ENCODE results near the gene UBE2Q2.
A peak's percentile ranks its signal among the peaks of the same experiment; 100 is the strongest.
"Not testable (repeated sequence)": the region's sequence is repeated elsewhere in the genome, so short reads cannot be mapped to it uniquely, and the experiment has no call there.

The UBE2Q2 gene

DNA sequence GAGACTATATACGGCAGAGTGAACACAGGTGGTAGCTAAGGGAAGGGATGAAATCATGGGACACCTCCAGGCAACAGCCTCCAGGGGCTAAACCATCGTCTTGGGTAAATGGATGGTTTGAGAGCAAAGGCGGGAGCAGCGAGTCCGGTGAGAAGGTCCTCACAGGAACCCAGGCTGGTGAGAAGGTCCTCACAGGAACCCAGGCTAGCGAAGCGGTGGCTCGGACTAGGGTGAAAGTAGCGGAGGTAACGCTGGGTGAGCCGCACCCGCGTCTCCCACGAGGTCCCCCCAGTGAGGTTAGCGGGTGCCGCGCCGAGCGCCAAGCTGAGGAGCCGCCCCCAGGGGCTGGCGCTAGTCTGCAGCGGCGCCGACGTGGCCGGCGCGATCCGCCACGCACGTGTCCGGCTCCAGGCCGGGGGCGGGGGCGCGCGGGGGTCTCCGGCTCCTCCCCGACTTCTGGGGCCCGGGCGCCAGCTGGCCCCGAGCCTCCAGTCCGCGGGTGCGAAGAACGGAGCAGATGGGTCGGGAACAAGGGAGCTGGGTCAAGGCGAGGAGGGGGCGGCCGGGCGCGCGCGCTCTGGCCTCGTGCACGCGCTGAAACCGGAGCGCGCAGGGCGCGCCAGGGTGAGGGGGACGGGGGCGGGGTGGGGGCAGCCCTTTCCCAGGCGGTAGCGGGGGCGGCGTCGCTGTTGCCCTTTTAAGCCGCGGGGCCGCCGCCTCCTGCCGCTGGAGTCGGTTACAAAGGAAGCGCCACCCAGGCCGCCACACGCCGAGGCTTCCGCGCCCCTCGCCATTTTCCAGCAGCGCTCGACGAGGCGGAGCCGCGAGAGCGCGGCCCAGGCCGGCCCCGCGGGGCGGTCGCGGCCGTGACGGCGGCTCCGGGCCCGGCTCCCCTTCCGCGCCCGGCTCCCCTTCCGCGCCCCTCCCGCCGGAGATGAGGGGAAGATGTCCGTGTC is at the start of gene UBE2Q2:
Gene UBE2Q2, plus strand, starts transcription at position 726 of the 956 bp plus-strand sequence. Its CDS starts 220 bp downstream, at position 946.
- peak; percentile 46 to 58 (median 48) for DNase-seq (ENCODE audit: low read depth in 2 of 3, low spot score in 1 of 3)

DNA sequence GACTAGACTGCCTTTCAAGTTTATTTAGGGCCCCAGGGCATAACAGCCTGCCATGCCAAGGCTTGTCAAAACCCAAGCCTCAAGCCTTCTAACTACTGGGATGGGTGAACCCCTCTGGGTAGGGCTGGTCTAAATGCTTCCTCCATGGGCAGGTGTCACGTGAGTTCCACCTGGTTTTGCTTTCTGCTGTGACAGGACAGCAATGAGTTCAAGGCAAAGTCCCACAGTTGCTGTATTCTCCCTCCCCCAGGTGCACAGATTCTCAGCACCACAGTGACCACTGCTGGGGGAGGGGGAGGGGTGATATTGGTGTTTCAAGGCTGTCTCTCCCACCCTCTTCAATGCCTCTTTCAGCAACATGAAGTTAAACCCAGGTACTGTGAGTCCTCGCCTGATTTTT is 46.9 kb upstream of the UBE2Q2 start:
- DNase-seq (ENCODE audit: low read depth in 2 of 3, low spot score in 1 of 3), result no peak

DNA sequence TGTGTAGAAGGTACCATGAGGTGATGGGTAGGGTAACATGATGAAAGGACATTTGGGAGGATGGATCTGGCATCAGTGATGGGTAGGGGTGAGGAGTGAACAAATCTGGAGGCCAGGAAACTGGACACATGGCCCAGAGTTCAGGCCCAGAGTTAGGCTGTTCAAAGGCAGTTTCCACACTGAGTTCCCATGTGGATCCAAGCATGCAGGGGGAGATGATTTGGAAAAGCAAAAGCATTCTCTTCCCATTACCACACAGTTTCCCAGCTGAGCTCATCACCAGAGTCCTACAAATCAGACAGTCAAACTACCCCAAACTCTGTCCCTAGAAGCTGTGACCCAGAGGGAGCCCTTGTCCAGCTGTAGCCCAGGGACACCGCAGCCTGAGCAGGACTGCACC is 46.1 kb upstream of the UBE2Q2 start:
- DNase-seq (ENCODE audit: low read depth in 2 of 3, low spot score in 1 of 3), result not testable (repeated sequence)

DNA sequence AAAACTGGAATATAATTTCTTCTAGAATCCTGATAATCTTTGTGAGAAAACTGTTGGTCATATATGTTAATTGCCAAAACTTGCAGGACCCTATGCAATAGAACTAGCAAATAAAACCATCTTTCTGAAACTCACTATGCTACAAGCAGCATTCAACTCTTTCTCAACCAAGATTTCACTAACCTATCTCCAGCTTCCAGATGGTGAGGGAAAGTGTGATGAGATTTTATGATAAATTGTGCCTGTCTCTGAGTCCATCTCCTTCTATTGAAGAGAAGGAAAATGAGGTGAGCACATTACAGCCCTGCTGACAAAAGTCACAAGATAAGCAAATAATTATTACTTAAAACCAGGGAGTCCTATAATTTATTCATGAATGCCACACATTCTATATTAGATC is 44.1 kb upstream of the UBE2Q2 start:
- DNase-seq (ENCODE audit: low read depth in 2 of 3, low spot score in 1 of 3), result no peak

DNA sequence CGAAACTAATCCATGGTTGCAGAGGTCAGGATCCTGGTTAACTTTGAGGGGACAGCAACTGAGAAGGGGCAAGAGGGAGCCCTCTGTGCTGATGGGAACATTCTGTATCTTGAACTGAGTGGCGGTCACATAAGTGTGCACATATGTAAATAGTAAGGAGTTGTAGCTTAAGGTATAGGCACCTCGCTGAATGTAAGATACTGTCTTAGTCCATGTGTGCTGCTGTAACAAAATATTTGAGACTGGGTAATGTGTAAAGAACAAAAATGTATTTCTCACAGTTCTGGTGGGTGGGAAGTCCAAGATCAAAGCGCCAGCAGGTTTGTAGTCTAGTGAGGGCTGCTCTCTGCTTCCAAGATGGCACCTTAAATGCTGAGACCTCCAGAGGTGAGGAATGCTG is 42.8 kb upstream of the UBE2Q2 start:
- DNase-seq (ENCODE audit: low read depth in 2 of 3, low spot score in 1 of 3), result not testable (repeated sequence)

DNA sequence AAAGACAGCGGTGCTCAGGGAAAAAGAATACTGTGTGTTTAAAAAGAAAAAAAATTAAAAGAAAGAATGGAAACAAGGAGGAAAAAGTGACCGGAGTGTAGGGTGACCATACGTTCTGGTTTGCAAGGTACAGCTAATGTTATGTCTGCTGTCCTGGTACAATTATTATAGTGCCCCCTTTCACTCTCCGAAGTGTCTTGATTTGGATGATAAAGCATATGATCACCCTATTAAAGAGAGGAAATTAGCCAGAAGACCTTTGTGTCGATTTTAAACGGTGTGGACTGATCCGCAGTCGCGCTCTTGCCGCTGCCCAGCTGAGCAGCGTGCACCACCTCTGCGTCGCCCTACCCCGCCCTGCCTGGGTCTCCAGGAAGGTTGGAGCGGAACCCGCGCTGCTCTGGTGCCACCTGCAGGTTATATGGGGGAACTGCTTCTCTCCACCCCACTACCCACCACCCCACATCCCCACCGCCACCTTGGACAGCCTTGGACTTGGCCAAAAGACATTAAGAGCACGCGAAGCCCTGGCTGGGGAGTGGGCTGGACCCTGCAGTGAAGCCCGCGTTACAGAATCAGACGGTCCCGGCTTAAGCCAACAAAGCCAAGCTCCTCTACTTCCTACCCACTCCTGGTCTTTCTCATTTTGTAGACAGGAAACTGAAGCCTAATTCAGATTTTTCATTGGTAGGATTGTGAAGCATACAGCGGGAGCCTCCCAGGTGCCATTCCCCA is 41.2 kb upstream of the UBE2Q2 start:
- peak; percentile 73 to 80 (median 74) for DNase-seq (ENCODE audit: low read depth in 2 of 3, low spot score in 1 of 3)

DNA sequence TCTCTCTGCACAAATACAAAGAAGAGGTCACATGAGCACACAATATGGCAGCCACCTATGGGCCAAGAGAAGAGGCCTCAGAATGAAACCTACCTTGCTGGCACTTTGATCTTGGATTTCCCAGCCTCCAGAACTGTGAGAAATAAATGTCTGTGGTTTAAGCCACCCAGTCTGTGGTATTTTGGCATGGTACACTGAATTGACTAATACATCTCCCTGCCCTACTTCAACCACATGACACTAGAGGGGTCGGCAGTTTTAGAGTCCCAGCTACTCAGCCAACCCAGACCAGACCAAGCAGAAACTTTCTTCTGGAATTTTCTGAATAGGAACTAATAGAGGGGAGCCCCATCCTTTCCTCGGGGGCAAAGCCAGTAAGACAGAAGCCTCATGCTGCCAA is 35.8 kb upstream of the UBE2Q2 start:
- DNase-seq (ENCODE audit: low read depth in 2 of 3, low spot score in 1 of 3), result not testable (repeated sequence)

DNA sequence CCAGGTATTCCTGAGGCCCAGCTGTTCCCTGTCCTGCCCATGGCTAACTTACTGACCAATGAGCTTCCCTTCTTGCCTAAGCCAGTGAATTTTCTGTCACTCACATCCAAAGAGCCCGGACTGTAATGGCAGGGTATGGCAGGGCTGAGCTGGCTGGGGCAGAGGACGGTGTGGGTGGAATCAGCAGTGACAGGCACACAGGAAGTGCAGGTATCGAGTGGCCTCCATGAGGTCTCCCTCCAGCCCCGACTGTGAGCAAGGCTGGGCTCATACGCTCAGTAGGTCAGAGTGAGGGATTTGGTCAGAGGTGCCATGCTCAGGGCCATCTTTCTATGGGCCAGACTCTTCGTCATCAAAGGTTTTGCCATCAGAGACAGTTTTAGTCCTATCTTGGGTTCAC is 35.2 kb upstream of the UBE2Q2 start:
- DNase-seq (ENCODE audit: low read depth in 2 of 3, low spot score in 1 of 3), result not testable (repeated sequence)

DNA sequence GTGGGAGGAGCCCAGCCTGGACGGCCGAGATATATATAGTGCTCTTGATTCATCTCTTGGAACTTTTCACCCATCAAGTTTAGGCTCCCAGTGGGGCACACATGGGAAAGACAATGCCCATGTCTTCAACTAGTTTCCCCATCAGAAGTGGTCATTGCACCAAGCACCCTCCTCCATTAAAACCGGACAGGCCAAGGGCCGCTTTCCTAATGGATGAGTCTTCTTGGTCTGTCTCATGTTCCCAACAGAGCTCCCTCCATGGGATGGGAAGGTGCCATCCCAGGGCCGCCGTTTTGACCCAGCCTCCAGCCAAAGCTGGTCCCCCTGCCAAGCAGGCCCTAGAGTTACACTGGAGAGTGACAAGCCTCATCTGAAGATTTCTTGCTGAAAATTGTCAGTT is 34.7 kb upstream of the UBE2Q2 start:
- DNase-seq (ENCODE audit: low read depth in 2 of 3, low spot score in 1 of 3), result no peak

DNA sequence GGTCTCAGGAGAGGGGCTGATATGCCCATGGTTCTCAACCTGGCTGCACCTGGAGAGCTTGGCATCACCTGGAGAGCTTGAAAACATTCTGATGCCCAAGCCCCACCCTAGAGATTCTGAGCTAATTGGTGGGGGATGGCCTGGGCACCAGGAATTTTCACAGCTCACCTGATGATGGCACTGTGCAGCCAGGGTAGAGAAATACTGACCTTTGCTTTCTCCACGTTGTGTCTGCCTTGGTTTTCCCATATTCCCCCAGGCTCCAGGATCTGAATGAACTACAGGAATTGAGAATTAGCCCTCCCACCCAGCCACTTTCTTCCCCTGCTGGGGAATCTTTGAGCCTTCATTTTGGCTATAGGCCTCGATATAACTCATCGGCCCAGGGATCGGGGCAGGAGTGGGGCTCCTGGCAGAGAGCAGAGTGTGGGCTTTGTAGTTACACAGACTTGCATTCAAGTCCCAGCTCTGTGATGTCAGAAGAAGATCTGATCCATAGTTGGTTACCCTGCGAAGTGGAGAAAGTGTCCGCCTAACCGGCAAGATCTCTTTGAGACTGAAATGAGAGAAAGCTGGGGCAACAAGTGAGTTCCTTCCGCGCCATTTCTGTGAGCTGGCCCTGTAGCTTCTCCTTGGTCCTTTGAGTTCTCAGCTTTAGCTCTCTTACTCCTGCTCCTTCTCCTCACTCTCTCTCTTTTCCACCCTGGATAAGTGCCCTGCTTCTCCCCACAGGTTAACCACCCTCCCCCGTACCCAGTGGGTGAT is 33.1 kb upstream of the UBE2Q2 start:
- no peak for DNase-seq (ENCODE audit: low read depth in 2 of 3, low spot score in 1 of 3)

DNA sequence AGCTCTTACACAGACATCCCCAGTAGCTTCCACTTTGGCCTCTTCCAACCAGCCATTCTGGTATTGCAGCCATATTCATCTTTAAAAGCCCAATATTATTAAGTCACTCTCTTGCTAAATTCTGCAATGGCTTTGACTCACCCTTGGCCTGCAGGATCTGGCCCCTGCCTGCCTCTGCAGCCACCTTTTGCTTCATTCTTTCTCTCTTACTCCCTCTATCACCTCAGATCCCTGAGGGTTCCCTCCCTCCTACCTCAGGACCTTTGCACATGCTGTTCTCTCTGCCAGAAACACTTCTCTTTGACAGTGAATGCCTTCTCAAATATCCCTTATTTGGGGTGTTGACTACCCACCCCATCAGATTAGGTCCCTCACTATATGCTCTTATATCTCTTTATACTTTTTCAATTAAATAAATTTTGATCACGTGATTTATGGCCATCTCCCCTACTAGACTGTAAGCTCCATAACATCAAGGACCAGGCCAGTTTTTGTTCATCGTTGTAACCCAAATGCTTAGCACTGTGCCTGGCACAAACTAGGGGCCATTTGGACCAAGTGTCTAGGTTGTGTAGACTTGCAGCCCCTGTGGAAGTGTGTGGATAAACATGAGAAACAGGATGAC is 32.3 kb upstream of the UBE2Q2 start:
- no peak for DNase-seq (ENCODE audit: low read depth in 2 of 3, low spot score in 1 of 3)

DNA sequence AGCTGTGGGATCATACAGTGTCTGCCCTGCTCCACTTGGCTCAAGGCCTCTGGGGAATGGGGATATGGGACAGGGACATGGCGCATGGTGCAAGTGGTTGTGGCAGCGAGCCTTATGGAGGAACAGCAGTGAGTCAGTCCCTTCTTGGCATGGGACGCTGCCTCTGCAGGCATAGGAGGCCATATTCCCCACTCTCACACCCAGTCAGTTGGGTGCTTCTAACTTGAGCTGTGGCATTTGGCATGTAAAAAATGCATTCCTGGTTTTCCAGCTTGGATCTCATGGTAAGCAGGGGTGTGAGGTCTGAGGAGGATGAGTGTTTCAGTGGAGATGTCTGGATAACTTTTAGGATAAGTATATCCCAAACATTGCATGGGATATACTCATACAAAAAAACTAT is 31.6 kb upstream of the UBE2Q2 start:
- no peak for DNase-seq (ENCODE audit: low read depth in 2 of 3, low spot score in 1 of 3)

DNA sequence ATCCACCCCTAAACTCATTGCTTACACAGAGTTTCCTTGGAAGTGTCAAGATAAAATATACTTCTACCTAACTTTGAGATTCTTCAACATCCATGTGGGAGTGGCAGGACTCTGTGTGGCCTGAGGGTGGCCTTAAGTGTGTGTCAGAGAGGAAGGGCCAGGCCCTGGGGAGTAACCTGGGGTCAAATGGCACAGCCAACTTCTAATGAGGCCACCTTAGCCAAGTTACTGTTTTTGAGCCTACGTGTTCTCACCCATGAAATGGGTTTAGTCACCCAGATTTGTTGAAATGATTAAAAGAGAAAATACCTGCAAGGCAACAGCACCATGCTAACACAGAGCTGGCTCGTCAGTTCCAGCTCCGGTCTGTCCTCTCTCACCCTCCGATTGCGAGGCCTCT is 28.5 kb upstream of the UBE2Q2 start:
- no peak for DNase-seq (ENCODE audit: low read depth in 2 of 3, low spot score in 1 of 3)

DNA sequence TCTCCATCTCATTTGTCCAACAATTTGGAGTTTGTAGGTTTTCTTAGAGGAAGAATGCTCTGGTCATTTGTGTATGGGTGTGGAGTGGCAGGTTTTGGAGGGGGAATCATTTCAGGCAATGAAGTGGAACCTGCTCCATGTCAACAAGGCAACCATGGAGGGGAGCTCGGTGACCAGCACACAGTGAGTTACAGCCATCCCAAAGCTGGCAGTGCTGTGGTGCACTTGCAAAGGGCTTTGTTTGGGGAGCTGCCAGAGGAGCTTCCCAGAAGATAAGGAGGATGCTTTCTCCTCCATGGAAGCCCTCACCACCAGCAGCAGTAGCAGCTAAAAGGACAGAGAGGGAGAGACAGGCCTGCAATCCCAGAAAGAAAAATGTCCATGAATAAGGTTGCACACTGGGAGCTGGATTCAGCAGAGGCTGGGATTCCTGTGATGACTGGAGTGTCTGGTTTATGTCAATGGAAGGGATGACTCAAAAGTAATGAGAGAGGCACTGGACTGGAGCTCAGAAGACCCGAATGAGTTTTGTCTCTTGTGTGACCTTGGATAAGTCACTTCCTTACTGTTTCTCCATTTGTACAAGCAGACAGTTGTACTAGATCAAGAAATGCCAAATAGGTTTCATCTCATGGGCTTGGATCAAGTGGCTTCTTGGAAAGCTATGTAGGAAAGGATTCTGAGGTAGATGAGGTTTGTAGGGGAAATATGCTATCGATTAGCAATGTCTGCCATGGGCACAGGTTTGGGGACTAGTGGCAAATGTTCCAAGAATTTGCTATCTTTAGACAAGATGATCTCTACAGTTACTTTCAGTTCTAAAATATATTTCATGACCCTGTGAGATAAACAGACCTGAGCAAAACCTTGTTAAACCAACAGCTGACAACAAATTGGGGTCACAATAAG is 27.2 kb upstream of the UBE2Q2 start:
- DNase-seq (ENCODE audit: low read depth in 2 of 3, low spot score in 1 of 3), result no peak

DNA sequence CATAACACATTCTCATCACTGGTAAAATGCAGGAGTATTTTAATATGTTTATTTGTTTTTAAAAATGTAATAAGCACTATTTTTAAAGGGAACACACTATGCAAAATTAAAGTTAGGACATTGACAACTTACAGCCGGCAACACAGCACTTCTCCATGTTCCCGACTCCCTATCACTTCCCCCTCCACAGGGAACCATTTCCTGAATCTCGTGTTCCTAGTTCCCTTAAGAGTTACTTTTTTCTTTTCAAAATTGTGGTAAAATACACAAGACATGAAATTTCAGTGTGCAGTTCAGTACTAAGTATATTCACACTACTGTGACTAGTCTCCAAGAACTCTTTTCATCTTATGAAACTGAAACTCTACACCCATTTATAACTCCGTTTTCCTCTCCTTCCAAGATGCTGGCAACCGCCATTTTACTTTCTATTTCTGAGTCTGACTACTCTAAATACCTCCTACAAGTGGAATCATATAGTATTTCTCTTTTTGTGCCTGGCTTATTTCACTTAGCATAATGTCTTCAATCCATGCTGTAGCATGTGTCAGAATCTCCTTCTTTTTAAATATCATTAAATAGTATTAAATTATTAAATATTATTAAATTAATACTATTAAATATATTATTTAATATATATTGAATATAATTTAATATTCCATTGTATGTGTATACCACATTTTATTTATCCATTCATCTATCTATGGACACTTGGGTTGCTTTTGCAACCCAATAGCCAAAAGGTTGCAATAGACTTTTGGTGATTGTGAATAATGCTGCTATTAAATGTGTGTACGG is 25.9 kb upstream of the UBE2Q2 start:
- DNase-seq (ENCODE audit: low read depth in 2 of 3, low spot score in 1 of 3), result no peak

DNA sequence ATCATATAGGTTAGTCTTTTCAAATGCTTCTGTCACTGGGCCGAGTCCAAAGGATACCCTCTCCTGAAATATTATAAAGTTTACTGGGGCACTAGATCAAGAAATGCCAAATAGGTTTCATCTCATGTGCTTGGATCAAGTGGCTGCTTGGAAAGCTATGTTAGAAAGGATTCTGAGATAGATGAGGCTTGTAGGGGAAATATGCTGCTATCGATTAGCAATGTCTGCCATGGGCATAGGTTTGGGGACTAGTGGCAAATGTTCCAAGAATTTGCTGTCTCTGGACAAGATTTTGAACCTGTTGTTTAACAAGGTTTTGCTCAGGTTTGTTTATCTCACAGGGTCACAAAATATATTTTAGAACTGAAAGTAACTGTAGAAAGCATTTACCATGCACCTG is 23.0 kb upstream of the UBE2Q2 start:
- DNase-seq (ENCODE audit: low read depth in 2 of 3, low spot score in 1 of 3), result no peak

DNA sequence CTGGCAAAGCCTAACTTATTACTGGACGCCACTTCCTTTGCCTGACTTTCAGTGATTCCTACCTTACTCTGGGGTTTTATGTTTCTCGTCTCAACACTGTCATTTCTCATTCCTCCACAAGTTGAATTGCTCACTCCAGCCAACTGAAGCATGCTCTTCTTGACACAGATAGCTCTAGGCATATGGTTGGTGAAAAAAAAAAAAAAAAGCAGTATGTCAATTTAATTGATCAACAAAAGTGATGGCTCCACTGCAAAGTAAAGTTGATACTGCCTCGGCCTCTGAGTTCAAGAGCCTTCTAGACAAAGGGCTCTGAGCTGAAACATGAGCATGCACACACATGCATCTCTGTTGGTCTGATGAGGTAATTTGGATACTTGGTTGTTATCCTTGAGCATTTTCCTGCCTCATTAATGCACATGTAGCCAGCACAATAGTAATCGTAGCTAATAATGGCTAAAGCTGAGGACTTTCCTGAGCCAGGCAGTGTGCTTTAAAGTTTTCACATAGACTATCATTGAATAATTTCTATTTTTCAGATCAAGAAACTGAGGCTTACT is 21.4 kb upstream of the UBE2Q2 start:
- DNase-seq (ENCODE audit: low read depth in 2 of 3, low spot score in 1 of 3), result no peak

DNA sequence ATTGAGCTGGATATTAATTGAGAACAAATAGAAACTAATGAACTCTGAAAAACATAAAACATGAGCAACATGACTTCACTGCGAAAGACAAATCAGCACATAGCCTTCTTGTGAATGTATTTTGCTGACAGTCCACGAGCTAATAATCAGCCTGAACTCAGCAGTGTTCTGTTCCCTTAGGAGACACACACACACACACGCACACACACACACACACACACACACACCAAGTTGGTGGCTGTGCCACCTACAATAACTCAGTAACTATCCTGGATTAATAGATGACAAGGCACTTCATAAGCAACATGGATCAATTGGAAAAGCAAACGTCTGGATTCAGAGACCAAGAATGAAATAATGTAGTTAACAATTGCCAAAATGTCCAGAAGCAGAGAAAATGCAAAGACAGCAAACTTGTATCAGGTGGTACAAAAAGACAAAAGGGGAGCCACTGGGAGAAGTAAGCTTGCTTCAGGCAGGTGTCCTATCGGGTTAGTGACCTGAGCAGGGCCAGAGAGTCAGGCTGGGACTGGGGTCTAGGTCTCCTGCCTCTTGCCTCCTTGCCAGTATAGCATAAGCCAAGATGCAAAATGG is 20.5 kb upstream of the UBE2Q2 start:
- no peak for DNase-seq (ENCODE audit: low read depth in 2 of 3, low spot score in 1 of 3)

Measured in stimulated activated CD4-positive, alpha-beta T cell treated with anti-CD3 and anti-CD28 coated beads, Interleukin-12 subunit alpha, Interleukin-12 subunit beta, amount 100 ng/mL, for 48 hours (primary cell).